ENCODE results near the gene DIAPH1.
A peak's percentile ranks its signal among the peaks of the same experiment; 100 is the strongest.

The DIAPH1 gene

GRCh38 chr5:141528291-141528984 is 90.4 kb downstream of the DIAPH1 start:
- Histone ChIP-seq H3K27me3 (no peaks in the 10 kb centered on the region), H3K9me3 (no peaks in the 10 kb centered on the region), H3K36me3 (peaks cover 64% of the 10 kb centered on the region), H3K4me1 (peaks cover 21% of the 10 kb centered on the region), H3K4me3 (ENCODE audit: low read depth, low read length) (no peak overlapping the region)
- no peak for TF ChIP-seq CTCF (IDR thresholded peaks at IDR 0.05; ENCODE audit: low read depth, low read length)
- no peak for DNase-seq

GRCh38 chr5:141527426-141527825 is 91.4 kb downstream of the DIAPH1 start:
- Histone ChIP-seq H3K27me3 (no peaks in the 10 kb centered on the region), H3K4me1 (peaks cover 21% of the 10 kb centered on the region), H3K36me3 (peaks cover 64% of the 10 kb centered on the region), H3K9me3 (no peaks in the 10 kb centered on the region), H3K4me3 (ENCODE audit: low read depth, low read length) (no peak overlapping the region)
- no peak for DNase-seq
- no peak for TF ChIP-seq CTCF (IDR thresholded peaks at IDR 0.05; ENCODE audit: low read depth, low read length)

GRCh38 chr5:141525653-141526052 is 93.1 kb downstream of the DIAPH1 start:
- TF ChIP-seq CTCF (IDR thresholded peaks at IDR 0.05; ENCODE audit: low read depth, low read length): no peak
- DNase-seq: no peak
- peaks cover 69% of the 10 kb centered on the region for H3K36me3 ChIP-seq

GRCh38 chr5:141524604-141525597 is 93.9 kb downstream of the DIAPH1 start:
- peak; percentile 87 for DNase-seq
- peaks cover 74% of the 10 kb centered on the region for H3K36me3 ChIP-seq
- peak; percentile 100 for TF ChIP-seq CTCF (IDR thresholded peaks at IDR 0.05; ENCODE audit: low read depth, low read length)
- no peaks in the 10 kb centered on the region for H3K9me3 ChIP-seq
- H3K27me3 ChIP-seq: no peaks in the 10 kb centered on the region
- H3K4me3 ChIP-seq (ENCODE audit: low read depth, low read length): peak overlapping the region; percentile 47
- peaks cover 21% of the 10 kb centered on the region for H3K4me1 ChIP-seq

More at GRCh38 chr5:141525653-141526052, 93.1 kb downstream of the DIAPH1 start:
- Histone ChIP-seq H3K4me1 (peaks cover 21% of the 10 kb centered on the region), H3K27me3 (no peaks in the 10 kb centered on the region), H3K4me3 (ENCODE audit: low read depth, low read length) (peak overlapping the region; percentile 26), H3K9me3 (no peaks in the 10 kb centered on the region)

- TF ChIP-seq CTCF (IDR thresholded peaks at IDR 0.05; ENCODE audit: low read depth, low read length): no peak
- DNase-seq: no peak
- peak overlapping the region; percentile 47; the same call in 1 of the 2 replicates for H3K4me3 ChIP-seq (ENCODE audit: low read depth, low read length)
- peaks cover 76% of the 10 kb centered on the region for H3K36me3 ChIP-seq
- no peaks in the 10 kb centered on the region for H3K27me3 ChIP-seq
- H3K9me3 ChIP-seq: no peaks in the 10 kb centered on the region
- H3K4me1 ChIP-seq: peaks cover 21% of the 10 kb centered on the region
These were observed 94.8 kb downstream of the DIAPH1 start for GRCh38 chr5:141523991-141524390.

All from BE2C (cell line).